ENCODE measurements around the gene OR2L2. TPM values are rescaled to one million over a fixed set of nuclear protein-coding genes. Genes with fewer than 3 reads are reported as not detected.

OR2L2 gene
- polyA plus RNA-seq, 3 donors = 0.05 TPM; not detected in 2

GRCh38 chr1:248013229-248013710 is 16.6 kb upstream of the OR2L2 start, which contains the start of gene OR2L5:
Gene OR2L5, plus strand, starts transcription at chr1:248013660. Its CDS starts 8,288 bp downstream, at chr1:248021948.
- no peaks in the 10 kb centered on the region for H3K27me3 Mint-ChIP-seq (ENCODE audit: low read depth in 3 of 3)
- H3K4me3 Mint-ChIP-seq = no peak within 1 kb of the TSS
- Histone ChIP-seq H3K9ac (ENCODE audit: insufficient read depth, low read length, poor library complexity, severe bottlenecking) (no peak within 1 kb of the TSS), H3K4me1 (ENCODE audit: control insufficient read depth in 1 of 2, insufficient read depth in 2 of 2, low read length in 2 of 2) (no peaks in the 10 kb centered on the region), H3K9me3 (replicated peaks in 1 of 2; ENCODE audit: control insufficient read depth in 1 of 2, insufficient read depth in 1 of 2, low read length in 2 of 2) (peaks cover 0 to 17% of the 10 kb centered on the region in 2 donors), H3K27me3 (ENCODE audit: control insufficient read depth in 2 of 2, insufficient read depth in 2 of 2, low read length in 2 of 2) (no peaks in the 10 kb centered on the region), H3K36me3 (replicated peaks in 1 of 2; ENCODE audit: control insufficient read depth in 1 of 2, insufficient read depth in 2 of 2, low read length in 2 of 2) (no peaks in the 10 kb centered on the region), H3K4me3 (replicated peaks in 1 of 3; ENCODE audit: low read depth in 2 of 3, low read length in 3 of 3) (no peak within 1 kb of the TSS), H3K79me2 (ENCODE audit: insufficient read depth, low read length) (no peaks in the 10 kb centered on the region), H2AFZ (ENCODE audit: insufficient read depth, low read depth, low read length, poor library complexity, severe bottlenecking) (no peak within 1 kb of the TSS), H4K20me1 (ENCODE audit: insufficient read depth, low read length) (no peaks in the 10 kb centered on the region), H3K27ac (ENCODE audit: low read depth in 1 of 2, low read length in 2 of 2) (no peak within 1 kb of the TSS), H3K4me2 (replicated peaks; ENCODE audit: extremely low read depth, low read length, poor library complexity, severe bottlenecking) (no peak within 1 kb of the TSS)
- peaks cover 13 to 29% (median 26%) of the 10 kb centered on the region in 7 donors for H3K9me3 Mint-ChIP-seq
- H3K27ac Mint-ChIP-seq = no peak within 1 kb of the TSS
- no peaks in the 10 kb centered on the region for H3K4me1 Mint-ChIP-seq
- WGBS (ENCODE audit: insufficient coverage) = no CpG with 5 or more reads among the region's 2 CpGs
- DNase-seq = no peak
- intact Hi-C loops (cut with micrococcal nuclease) = no loop called here
- TF ChIP-seq CTCF (IDR thresholded peaks at IDR 0.05) = no peak
- no peaks in the 10 kb centered on the region for H3K36me3 Mint-ChIP-seq

GRCh38 chr1:248015803-248016202 is 14.1 kb upstream of the OR2L2 start:
- no peak overlapping the region for H3K4me2 ChIP-seq (replicated peaks; ENCODE audit: extremely low read depth, low read length, poor library complexity, severe bottlenecking)
- no peaks in the 10 kb centered on the region for H4K20me1 ChIP-seq (ENCODE audit: insufficient read depth, low read length)
- no peaks in the 10 kb centered on the region for H3K27me3 ChIP-seq (ENCODE audit: control insufficient read depth in 2 of 2, insufficient read depth in 2 of 2, low read length in 2 of 2)
- DNase-seq = no peak
- H3K9ac ChIP-seq (ENCODE audit: insufficient read depth, low read length, poor library complexity, severe bottlenecking) = no peak overlapping the region
- H3K4me3 ChIP-seq (replicated peaks in 1 of 3; ENCODE audit: low read depth in 2 of 3, low read length in 3 of 3) = no peak overlapping the region
- H3K4me1 ChIP-seq (ENCODE audit: control insufficient read depth in 1 of 2, insufficient read depth in 2 of 2, low read length in 2 of 2) = no peaks in the 10 kb centered on the region
- no peak overlapping the region for H3K27ac ChIP-seq (ENCODE audit: low read depth in 1 of 2, low read length in 2 of 2)
- no CpG with 5 or more reads among the region's 1 CpG for WGBS (ENCODE audit: insufficient coverage)
- Mint-ChIP-seq H3K4me1 (no peaks in the 10 kb centered on the region), H3K4me3 (no peak overlapping the region), H3K9me3 (peaks cover 3 to 13% (median 7%) of the 10 kb centered on the region in 7 donors), H3K27me3 (ENCODE audit: low read depth in 3 of 3) (peaks cover 0 to 1% (median 0%) of the 10 kb centered on the region in 3 donors), H3K36me3 (no peaks in the 10 kb centered on the region), H3K27ac (no peak overlapping the region)
- H3K36me3 ChIP-seq (replicated peaks in 1 of 2; ENCODE audit: control insufficient read depth in 1 of 2, insufficient read depth in 2 of 2, low read length in 2 of 2) = no peaks in the 10 kb centered on the region
- TF ChIP-seq CTCF (IDR thresholded peaks at IDR 0.05) = no peak
- H3K79me2 ChIP-seq (ENCODE audit: insufficient read depth, low read length) = no peaks in the 10 kb centered on the region
- H3K9me3 ChIP-seq (replicated peaks in 1 of 2; ENCODE audit: control insufficient read depth in 1 of 2, insufficient read depth in 1 of 2, low read length in 2 of 2) = peaks cover 0 to 3% of the 10 kb centered on the region in 2 donors
- no peak overlapping the region for H2AFZ ChIP-seq (ENCODE audit: insufficient read depth, low read depth, low read length, poor library complexity, severe bottlenecking)
- intact Hi-C loops (cut with micrococcal nuclease) = no loop called here

Data from CD14-positive monocyte (primary cell).